Ovary (tissue), 3 donors: ENCODE measurements around the gene DKK1.

Experiments
- POLR2A ChIP-seq: fragments of 450-650 bp; IDR thresholded peaks from one replicate; pipeline ENCODE4 v1.6.1; 2017; ENCODE audit warnings: antibody characterized with exemption, mild to moderate bottlenecking, moderate library complexity
- TF ChIP-seq, protein P1 (sequence below), 3 donors: fragments of 450-650 bp in 2 of 3; fragments of 200-600 bp in 1 of 3; IDR thresholded peaks; one replicate each; pipeline versions ENCODE4 v1.5.1 to v1.8.0; 2016 to 2022; ENCODE audit warnings: antibody characterized with exemption in 3 of 3, mild to moderate bottlenecking in 1 of 3
- donor health status: DM: no; HTN: no; CAD: no.

DNA sequence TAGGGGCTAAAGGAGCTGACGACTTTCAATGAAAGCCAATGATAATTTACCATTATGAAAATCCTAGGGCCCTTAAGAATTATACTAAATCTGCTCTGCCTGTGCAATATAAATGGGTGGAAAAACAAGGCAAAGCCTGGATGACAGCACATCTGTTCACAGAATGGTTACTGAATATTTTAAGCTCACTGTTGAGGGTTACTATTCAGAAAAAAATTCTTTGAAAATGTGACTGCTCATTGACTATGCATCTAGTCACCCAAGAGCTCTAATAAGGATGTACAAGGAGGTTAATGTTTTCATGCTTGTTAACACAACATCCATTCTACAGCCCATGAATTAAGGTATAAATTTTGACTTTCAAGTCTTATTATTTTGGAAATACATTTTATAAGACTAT, 8.9 kb downstream of the DKK1 start:
- TF ChIP-seq, protein P1, sequence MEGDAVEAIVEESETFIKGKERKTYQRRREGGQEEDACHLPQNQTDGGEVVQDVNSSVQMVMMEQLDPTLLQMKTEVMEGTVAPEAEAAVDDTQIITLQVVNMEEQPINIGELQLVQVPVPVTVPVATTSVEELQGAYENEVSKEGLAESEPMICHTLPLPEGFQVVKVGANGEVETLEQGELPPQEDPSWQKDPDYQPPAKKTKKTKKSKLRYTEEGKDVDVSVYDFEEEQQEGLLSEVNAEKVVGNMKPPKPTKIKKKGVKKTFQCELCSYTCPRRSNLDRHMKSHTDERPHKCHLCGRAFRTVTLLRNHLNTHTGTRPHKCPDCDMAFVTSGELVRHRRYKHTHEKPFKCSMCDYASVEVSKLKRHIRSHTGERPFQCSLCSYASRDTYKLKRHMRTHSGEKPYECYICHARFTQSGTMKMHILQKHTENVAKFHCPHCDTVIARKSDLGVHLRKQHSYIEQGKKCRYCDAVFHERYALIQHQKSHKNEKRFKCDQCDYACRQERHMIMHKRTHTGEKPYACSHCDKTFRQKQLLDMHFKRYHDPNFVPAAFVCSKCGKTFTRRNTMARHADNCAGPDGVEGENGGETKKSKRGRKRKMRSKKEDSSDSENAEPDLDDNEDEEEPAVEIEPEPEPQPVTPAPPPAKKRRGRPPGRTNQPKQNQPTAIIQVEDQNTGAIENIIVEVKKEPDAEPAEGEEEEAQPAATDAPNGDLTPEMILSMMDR (IDR thresholded peaks at IDR 0.05), result no peak
- no peak for TF ChIP-seq POLR2A
